GM19043 (cell line): Measurements from ENCODE around the gene COL9A2.

Source experiments
- ATAC-seq: cut with Tn5 transposase; IDR thresholded peaks from one replicate; pipeline ENCODE4 v1.9.1; 2021; ENCODE audit warnings: low read depth; ENCODE audit not compliant: unreplicated experiment

Gene COL9A2

GRCh38 chr1:40305451-40305850, 11.6 kb downstream of the COL9A2 start:
- no peak for ATAC-seq

GRCh38 chr1:40303790-40304189, 13.3 kb downstream of the COL9A2 start:
- ATAC-seq = no peak

DNA sequence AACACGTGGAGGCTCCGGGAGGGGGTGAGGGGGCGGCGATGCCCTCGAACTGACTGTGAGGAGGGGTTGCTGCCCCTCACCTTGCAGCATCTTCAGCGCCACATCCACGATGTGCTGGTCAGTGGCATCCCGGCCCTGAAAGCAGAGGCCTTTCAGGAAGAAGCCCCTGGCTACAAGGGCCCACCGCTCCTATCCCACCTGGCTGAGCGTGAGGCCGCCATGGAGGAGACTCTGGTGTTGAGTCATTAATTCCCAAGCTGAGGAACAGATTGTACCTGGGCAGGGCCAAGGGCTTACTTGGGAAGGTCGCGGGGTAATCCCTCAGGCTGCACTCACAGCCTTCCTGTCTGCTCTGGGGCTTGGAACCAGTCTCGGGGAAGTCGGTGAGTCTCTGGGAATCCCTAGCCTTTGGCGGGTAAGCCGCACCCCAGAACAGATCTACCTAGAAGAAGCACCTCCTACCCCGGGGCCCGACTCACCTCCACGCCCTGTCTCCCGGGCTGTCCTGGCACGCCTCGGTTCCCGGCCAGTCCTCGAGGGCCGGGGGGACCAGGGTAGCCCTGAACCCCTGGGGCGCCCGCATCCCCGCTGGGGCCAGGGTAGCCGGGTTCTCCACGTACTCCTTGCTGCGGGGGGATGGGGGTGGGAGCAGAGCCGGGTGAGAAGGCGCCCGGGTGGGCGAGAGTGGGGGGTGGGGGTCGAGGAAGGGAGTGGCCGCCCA, 13.9 kb downstream of the COL9A2 start:
- ATAC-seq = no peak

DNA sequence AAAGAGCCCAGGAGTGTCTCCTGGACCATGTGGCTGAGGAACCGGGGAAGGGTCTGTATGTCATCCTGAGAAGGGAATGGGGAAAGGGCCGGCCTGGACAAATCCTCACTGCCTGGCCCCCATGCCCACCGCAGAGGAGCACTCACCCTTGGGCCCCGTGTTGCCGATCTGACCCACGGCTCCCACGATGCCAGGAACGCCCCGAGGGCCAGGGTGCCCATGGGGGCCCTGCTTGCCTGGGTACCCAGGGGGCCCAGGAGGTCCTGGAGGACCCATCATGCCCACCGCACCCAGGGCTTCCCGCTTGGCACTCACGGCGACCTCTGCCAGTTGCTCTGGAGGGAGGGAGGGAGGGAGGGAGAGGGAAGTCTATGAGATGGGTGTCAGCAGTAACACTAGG, 14.6 kb downstream of the COL9A2 start:
- ATAC-seq = no peak

DNA sequence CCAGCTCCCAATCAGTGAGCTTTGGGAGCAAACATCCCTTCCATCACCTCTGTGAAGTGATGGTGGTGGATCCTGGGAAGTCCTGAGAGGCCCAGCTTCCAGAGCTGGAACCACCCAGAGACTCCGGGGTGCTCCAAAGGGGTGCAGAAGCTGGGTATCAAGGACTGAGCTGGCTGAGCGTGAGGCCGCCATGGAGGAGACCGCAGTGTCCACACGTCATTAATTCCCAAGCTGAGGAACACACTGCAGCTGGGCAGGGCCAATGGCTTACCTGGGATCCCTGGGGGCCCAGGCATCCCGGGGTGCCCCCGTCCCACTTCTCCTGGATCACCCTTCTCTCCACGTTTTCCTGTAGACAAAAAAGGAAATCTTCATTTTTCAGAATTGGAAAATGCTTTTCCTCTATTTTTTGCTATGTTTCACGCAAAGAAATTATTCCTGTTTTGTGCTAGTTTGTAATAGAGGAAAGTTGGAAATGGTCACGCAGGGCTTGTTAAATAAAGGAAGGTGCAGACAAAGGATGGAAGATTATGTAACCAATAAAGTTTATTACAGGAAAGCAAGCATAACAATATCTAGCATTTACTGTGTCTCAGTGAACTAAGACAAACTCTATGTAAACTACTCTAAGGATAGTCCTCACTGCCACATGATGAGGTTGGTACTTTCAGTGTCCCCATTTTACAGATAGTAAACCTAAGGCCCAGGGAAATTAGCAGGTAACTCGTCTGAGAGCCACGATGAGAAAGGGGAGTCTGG, 15.4 kb downstream of the COL9A2 start:
- no peak for ATAC-seq

- no peak for ATAC-seq
Observed at GRCh38 chr1:40301066-40301465, 16.0 kb downstream of the COL9A2 start.

GRCh38 chr1:40300651-40301050, 16.4 kb downstream of the COL9A2 start:
- no peak for ATAC-seq

DNA sequence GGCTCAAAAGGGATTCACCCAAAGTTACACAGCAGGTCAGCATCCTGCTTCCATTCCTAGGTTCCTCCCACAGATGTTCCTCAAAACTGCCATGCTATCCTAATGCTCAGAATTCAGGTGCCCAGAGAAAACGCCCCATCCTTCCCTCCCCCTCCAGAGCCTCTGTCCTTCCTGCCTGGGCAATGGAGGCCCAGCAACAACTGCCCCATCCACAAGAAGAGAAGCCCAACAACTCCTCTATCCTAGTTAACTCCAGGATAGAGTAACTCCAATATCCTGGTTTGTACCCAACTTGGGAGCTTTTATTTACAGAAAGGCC, 16.9 kb downstream of the COL9A2 start:
- no peak for ATAC-seq

DNA sequence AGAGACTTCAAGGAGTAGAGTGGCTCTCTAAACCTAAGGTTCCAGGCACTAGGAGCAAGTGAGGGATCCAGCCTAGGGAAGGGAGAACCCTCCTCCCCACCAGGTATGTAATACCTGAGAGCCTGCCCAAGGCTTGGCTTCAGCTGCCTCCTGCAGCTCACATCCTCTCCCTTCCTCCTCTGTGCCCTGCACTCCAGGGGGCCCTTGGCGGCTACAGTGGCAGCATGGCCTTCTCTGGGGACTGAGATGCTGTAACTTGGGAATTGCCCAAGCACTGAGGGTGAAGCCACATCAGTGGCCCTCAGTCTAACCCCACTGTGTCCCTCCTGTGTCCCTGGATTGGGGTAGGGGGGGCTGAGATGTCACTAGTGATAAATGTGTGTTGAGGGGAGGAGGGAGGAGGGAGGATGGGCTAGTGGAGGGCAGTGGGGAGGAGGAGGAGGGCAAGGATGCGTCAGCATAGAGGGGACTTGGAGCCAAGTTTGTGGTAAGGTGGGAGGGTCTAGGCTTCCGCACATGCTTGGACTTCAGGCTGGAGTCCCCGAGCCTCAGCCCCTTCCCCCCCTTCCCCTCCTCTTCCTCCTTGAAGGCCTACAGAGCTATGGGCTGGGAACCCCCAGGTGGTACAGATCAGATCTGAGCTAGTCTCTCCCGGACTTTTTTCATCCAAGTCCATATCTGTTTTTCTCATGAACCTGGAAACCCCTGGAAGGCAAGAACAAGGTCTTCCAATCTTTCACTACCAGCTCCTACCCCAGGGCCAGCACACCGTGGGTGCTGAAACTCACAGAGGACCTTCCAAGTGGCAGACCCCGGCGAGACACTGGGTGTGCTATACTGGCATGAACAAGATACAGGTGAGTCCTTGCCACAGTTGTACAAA, 17.5 kb downstream of the COL9A2 start:
- ATAC-seq = no peak

GRCh38 chr1:40291293-40291692, 25.8 kb downstream of the COL9A2 start:
- no peak for ATAC-seq

- ATAC-seq = no peak
Observed at GRCh38 chr1:40281853-40282252, 35.2 kb downstream of the COL9A2 start.

- ATAC-seq = no peak
Observed at GRCh38 chr1:40276122-40276521, 41.0 kb downstream of the COL9A2 start.

GRCh38 chr1:40274331-40274730, 42.8 kb downstream of the COL9A2 start:
- ATAC-seq = no peak

GRCh38 chr1:40273547-40274166, 43.4 kb downstream of the COL9A2 start:
- no peak for ATAC-seq

- no peak for ATAC-seq
Observed at GRCh38 chr1:40272653-40273213, 44.4 kb downstream of the COL9A2 start.

DNA sequence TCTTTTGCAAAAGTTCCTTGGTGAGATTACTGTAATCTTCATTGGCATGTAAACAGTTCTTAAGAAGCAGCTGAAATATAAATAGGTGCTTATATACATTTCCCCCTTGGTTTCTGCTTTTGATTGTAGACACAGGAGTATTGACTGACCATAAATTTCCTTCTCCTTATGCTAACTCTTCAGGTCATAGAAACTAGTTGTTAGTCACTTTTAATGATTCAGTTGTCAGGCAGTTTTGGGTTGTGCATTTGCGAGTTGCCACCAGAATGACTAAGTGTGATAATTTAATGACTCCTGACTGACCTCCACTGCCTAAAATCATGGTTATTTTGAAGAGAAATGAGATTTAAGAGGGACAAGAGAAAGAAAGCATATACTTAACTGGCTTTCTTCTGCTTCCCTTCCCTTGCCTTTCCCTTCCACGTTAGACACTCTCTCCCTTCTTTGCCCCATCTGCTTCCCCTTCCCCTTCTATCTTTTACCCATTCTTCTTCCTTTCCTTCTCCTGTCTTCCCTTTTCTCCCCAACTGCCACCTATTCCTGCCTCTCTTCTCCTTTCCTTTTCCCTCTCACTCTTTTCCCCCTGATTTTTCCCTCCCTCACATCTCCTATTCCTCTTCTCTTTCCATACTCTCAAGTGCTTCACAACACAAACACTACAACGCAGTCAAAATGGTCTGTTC, 46.8 kb downstream of the COL9A2 start:
- no peak for ATAC-seq

GRCh38 chr1:40268211-40268610, 48.9 kb downstream of the COL9A2 start:
- no peak for ATAC-seq

DNA sequence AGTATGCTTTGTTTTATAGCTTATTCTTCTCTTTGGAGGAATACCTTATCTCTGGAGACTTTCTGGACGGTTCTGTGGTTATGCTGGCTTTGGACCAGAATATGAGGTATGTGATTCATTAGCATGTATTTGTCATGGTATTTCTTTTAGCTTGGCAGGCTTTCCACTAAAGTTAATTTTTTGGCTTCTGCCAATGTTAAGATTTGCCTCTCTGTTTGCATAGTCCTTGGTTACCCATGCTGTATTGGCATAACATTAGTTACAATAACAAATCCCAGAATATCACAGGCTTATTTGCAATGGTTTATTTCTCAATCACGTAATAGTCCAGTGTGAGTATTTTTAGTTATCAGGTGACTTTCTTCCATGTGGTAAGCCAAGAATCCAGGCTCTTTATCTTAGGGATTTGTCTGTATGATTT, 49.3 kb downstream of the COL9A2 start:
- ATAC-seq = no peak

GRCh38 chr1:40266786-40267535, 50.1 kb downstream of the COL9A2 start:
- ATAC-seq = no peak
